IMR-90 (cell line): Measurements from ENCODE around the gene GDPD5. TPM values are rescaled to one million over a fixed set of nuclear protein-coding genes. Genes with fewer than 3 reads are reported as not detected.
A peak's percentile ranks its signal among the peaks of the same experiment; 100 is the strongest.

Source experiments
- ATAC-seq: fragments of 200-7000 bp; cut with Tn5 transposase; 2 replicates; pipeline ENCODE4 v1.9.1; 2020; ENCODE audit warnings: low read depth, mild to moderate bottlenecking, moderate library complexity
- BruUV-seq: library from RNA; stranded (reverse); fragments of 400-500 nt; replicated peaks from 2 replicates; lab custom pipeline; 2021; lab: Mats Ljungman, UMichigan
- CTCF ChIA-PET: fragments of 300-600 bp; formaldehyde crosslinking; extraction: SDS; loops from one replicate; lab custom pipeline; 2021; ENCODE audit warnings: antibody characterized with exemption; lab: Yijun Ruan, JAX
- POLR2A ChIA-PET: fragments of 300-600 bp; sonication (Branson Sonifier 250); formaldehyde crosslinking; loops from one replicate; lab custom pipeline; 2022; ENCODE audit warnings: antibody characterized with exemption; ENCODE audit not compliant: unreplicated experiment; lab: Charles Lee
- DNase-seq: peaks from one replicate; pipeline ENCODE4 v3.0.0; 2013
- H2AFZ ChIP-seq: replicated peaks from 2 replicates; pipeline ENCODE3; 2013; ENCODE audit warnings: low read length, mild to moderate bottlenecking; ENCODE audit not compliant: poor library complexity
- H2AK5ac ChIP-seq: 2 replicates; pipeline ENCODE4 v1.6.1; 2013; ENCODE audit warnings: low read depth, low read length, inconsistent platforms
- H2AK9ac ChIP-seq: replicated peaks from 2 replicates; pipeline ENCODE3; 2013; ENCODE audit warnings: mild to moderate bottlenecking, low read depth, low read length, moderate library complexity; ENCODE audit not compliant: poor library complexity
- H2BK120ac ChIP-seq: 2 replicates; pipeline ENCODE4 v1.6.1; 2013; ENCODE audit warnings: low read depth, low read length, inconsistent platforms
- H2BK15ac ChIP-seq: 3 replicates; pipeline ENCODE4 v1.6.1; 2013; ENCODE audit warnings: low read depth, low read length, inconsistent platforms
- H2BK20ac ChIP-seq: 2 replicates; pipeline ENCODE4 v1.6.1; 2013; ENCODE audit warnings: low read depth, mild to moderate bottlenecking, inconsistent platforms, low read length, moderate library complexity
- H2BK5ac ChIP-seq: 2 replicates; pipeline ENCODE4 v1.6.1; 2013; ENCODE audit warnings: mild to moderate bottlenecking, low read depth, low read length, inconsistent platforms; ENCODE audit not compliant: poor library complexity, severe bottlenecking
- H3K14ac ChIP-seq: replicated peaks from 2 replicates; pipeline ENCODE4 v1.6.1; 2013; ENCODE audit warnings: low read depth, low read length, inconsistent platforms
- H3K18ac ChIP-seq: 2 replicates; pipeline ENCODE4 v1.6.1; 2013; ENCODE audit warnings: low read depth, low read length, control low read depth
- H3K23ac ChIP-seq: 2 replicates; pipeline ENCODE4 v1.6.1; 2013; ENCODE audit warnings: low read depth, low read length, inconsistent platforms
- H3K27ac ChIP-seq: 2 replicates; pipeline ENCODE4 v1.5.1; 2013; ENCODE audit warnings: mild to moderate bottlenecking, control low read depth, low read length; ENCODE audit not compliant: insufficient read depth
- H3K27me3 ChIP-seq: 2 replicates; pipeline ENCODE4 v1.6.1; 2013; ENCODE audit warnings: low read length; ENCODE audit not compliant: control insufficient read depth, insufficient read depth
- H3K36me3 ChIP-seq: 2 replicates; pipeline ENCODE4 v1.6.1; 2013; ENCODE audit warnings: low read length, mixed read lengths; ENCODE audit not compliant: control insufficient read depth, insufficient read depth
- H3K4ac ChIP-seq: 2 replicates; pipeline ENCODE4 v1.6.1; 2013; ENCODE audit warnings: low read depth, low read length, inconsistent platforms
- H3K4me1 ChIP-seq: 2 replicates; pipeline ENCODE4 v1.6.1; 2013; ENCODE audit warnings: low read length, mixed read lengths; ENCODE audit not compliant: control insufficient read depth, insufficient read depth
- H3K4me2 ChIP-seq: 2 replicates; pipeline ENCODE4 v1.6.1; 2013; ENCODE audit warnings: low read depth, mild to moderate bottlenecking, control low read depth, low read length, moderate library complexity
- H3K4me3 ChIP-seq: 2 replicates; pipeline ENCODE4 v1.5.1; 2013; ENCODE audit warnings: low read depth, mild to moderate bottlenecking, control low read depth, low read length, moderate library complexity; ENCODE audit not compliant: insufficient read depth
- H3K56ac ChIP-seq: 2 replicates; pipeline ENCODE4 v1.6.1; 2013; ENCODE audit warnings: low read length, inconsistent platforms; ENCODE audit not compliant: insufficient read depth; ENCODE audit errors: extremely low read depth
- H3K79me1 ChIP-seq, 2 experiments: 2 replicates each; pipeline ENCODE4 v1.6.1; 2013; ENCODE audit warnings: low read length in 2 of 2, inconsistent platforms in 1 of 2, low read depth in 1 of 2
- H3K9ac ChIP-seq: 2 replicates; pipeline ENCODE4 v1.6.1; 2013; ENCODE audit warnings: low read depth, low read length, control low read depth
- H3K9me1 ChIP-seq: 2 replicates; pipeline ENCODE4 v1.6.1; 2013; ENCODE audit warnings: low read length, inconsistent platforms; ENCODE audit not compliant: insufficient read depth
- H3K9me3 ChIP-seq: 2 replicates; pipeline ENCODE4 v1.6.1; 2013; ENCODE audit warnings: low read length; ENCODE audit not compliant: control insufficient read depth, insufficient read depth
- H4K20me1 ChIP-seq: 2 replicates; pipeline ENCODE4 v1.6.1; 2013; ENCODE audit warnings: low read length, inconsistent platforms; ENCODE audit not compliant: insufficient read depth
- H4K5ac ChIP-seq: 2 replicates; pipeline ENCODE4 v1.6.1; 2013; ENCODE audit warnings: mild to moderate bottlenecking, low read depth, low read length, control low read depth
- H4K8ac ChIP-seq, 2 experiments: 2 replicates each; pipeline ENCODE4 v1.6.1; 2013; ENCODE audit warnings: low read depth in 2 of 2, low read length in 2 of 2, control low read depth in 1 of 2, inconsistent platforms in 1 of 2
- H4K91ac ChIP-seq: 2 replicates; pipeline ENCODE4 v1.6.1; 2013; ENCODE audit warnings: low read depth, low read length, inconsistent platforms; ENCODE audit not compliant: insufficient read depth
- BHLHE40 ChIP-seq: fragments of 150-350 bp; IDR thresholded peaks from 2 replicates; pipeline ENCODE4 v1.6.1; 2016; ENCODE audit warnings: mild to moderate bottlenecking, low read depth, low read length
- CHD1 ChIP-seq: IDR thresholded peaks from 2 replicates; pipeline ENCODE4 v1.6.1; 2012; ENCODE audit warnings: low read depth, low read length, improper control_type of control experiment
- RCOR1 ChIP-seq: IDR thresholded peaks from 2 replicates; pipeline ENCODE4 v1.6.1; 2012; ENCODE audit warnings: mild to moderate bottlenecking, low read length, improper control_type of control experiment; ENCODE audit not compliant: insufficient replicate concordance
- RFX5 ChIP-seq: IDR thresholded peaks from 2 replicates; pipeline ENCODE4 v1.8.0; 2012; ENCODE audit warnings: low read depth, mild to moderate bottlenecking, low read length, moderate library complexity
- USF2 ChIP-seq: fragments of 150-350 bp; IDR thresholded peaks from 2 replicates; pipeline ENCODE4 v1.6.1; 2017; ENCODE audit warnings: mild to moderate bottlenecking, antibody characterized with exemption, low read length, low read depth
- WGBS, 2 experiments: methylation state at CpG; one replicate each; pipeline versions ENCODE4 v1.1.5 to v1.1.7; 2013; ENCODE audit warnings: missing lambda C conversion rate in 2 of 2; ENCODE audit not compliant: insufficient read length in 1 of 2; ENCODE audit errors: extremely low coverage in 2 of 2; 5-methylcytosine and 5-hydroxymethylcytosine counted together
- dilution Hi-C: fragments of 300-500 bp; cut with HindIII; formaldehyde crosslinking; loops from one replicate; pipeline ENCODE4 v1.14.3; 2018; ENCODE audit warnings: low sequenced_read_pairs; ENCODE audit not compliant: unreplicated experiment
- in situ Hi-C: fragments of 300-500 bp; cut with MboI; formaldehyde crosslinking; loops from 3 replicates; pipeline ENCODE4 v1.14.3; 2019; ENCODE audit warnings: low sequenced_read_pairs, inconsistent platforms, mixed read lengths
- intact Hi-C: fragments of 100-400 bp; cut with micrococcal nuclease; formaldehyde crosslinking; loops from 2 replicates; pipeline ENCODE4 v1.10.0; 2022
- polyA plus RNA-seq, 3 experiments: library from polyadenylated mRNA; depleted of rRNA; stranded (reverse); fragments of >200 nt; gene quantifications; 2 replicates each; pipeline ENCODE4 v1.2.3, GENCODE V29; 2012; ENCODE audit warnings: low replicate concordance in 1 of 3
- total RNA-seq: library from RNA; depleted of rRNA; stranded (reverse); fragments of >200 nt; gene quantifications from 2 replicates; pipeline ENCODE4 v1.2.3, GENCODE V29; 2012

The GDPD5 gene
- total and polyA plus RNA-seq, 2 of the 4 experiments (the other 2 are of a cell fraction), result 2.0 to 7.9 TPM

- Histone ChIP-seq H3K9me3 (no peaks in the 10 kb centered on the region), H2BK120ac (no peak overlapping the region), H3K9ac (no peak overlapping the region), H3K56ac (no peak overlapping the region), H2BK5ac (no peak overlapping the region), H3K14ac (no peak overlapping the region), H4K91ac (no peak overlapping the region), H4K8ac (no peak overlapping the region), H2AFZ (peak overlapping the region; percentile 51), H3K79me1 (no peaks in the 10 kb centered on the region), H3K4me1 (no peaks in the 10 kb centered on the region), H2AK9ac (peak overlapping the region; percentile 72), H3K18ac (no peak overlapping the region), H4K20me1 (no peaks in the 10 kb centered on the region), H3K23ac (no peak overlapping the region), H2AK5ac (peak overlapping the region; percentile 28; the same call in 1 of the 2 replicates), H3K9me1 (0 out of 2 replicates have a peak, but pooled peaks cover 4% of the 10 kb centered on the region), H4K5ac (no peak overlapping the region), H3K27ac (no peak overlapping the region), H3K4me2 (no peak overlapping the region), H3K4me3 (no peak overlapping the region), H3K27me3 (peaks cover 9% of the 10 kb centered on the region), H3K36me3 (no peaks in the 10 kb centered on the region), H3K4ac (no peak overlapping the region), H2BK15ac (no peak overlapping the region), H2BK20ac (no peak overlapping the region)
- DNase-seq, result no peak
- POLR2A ChIA-PET, result no interaction called here
- intact Hi-C loops (no loop called here), dilution Hi-C loops (no loop called here), in situ Hi-C loops (no loop called here)
- TF ChIP-seq RFX5, result no peak
- no peak for TF ChIP-seq USF2
- TF ChIP-seq RCOR1, result no peak
- no peak for TF ChIP-seq BHLHE40
- no peak for TF ChIP-seq CHD1
- no TSS peak for BruUV-seq
- CTCF ChIA-PET, result no interaction called here
- 80% methylated on average over 4 of the region's 13 CpGs; no CpG with 5 or more reads in 1 of the 2 experiments for WGBS, 2 experiments
- ATAC-seq, result peak; percentile 48
Observed at GRCh38 chr11:75437966-75438659, 87.6 kb downstream of the GDPD5 start.
